ENCODE measurements around the gene LRIT1. TPM values are rescaled to one million over a fixed set of nuclear protein-coding genes. Genes with fewer than 3 reads are reported as not detected.

LRIT1 gene
- polyA plus RNA-seq, 2 of the 4 experiments (the other 2 are of a cell fraction), result not detected

DNA sequence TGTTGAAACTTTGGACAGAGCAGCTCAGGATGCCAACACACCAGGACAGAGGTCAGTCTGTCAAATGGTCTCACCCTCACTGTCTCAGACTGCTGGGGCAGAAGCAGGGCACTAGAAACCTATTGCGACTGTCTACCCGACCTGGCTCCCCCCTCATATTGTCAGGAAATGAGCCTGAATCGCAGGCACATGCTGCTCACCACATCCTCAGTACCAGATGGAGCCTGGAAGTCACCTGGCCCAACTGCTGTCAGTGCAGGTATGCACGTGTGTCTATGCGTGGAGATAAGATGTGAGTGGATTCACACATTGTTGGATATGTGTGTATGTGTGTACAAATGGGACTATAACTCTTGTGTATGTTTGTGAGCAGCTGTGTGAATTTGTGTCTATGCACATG lies 50.2 kb downstream of the LRIT1 start:
- H3K4me1 ChIP-seq, result peaks cover 4% of the 10 kb centered on the region; the same call in 1 of the 3 replicates
- ATAC-seq (no peak), FAIRE-seq (no peak), DNase-seq (ENCODE audit: low read depth in 1 of 2, low spot score in 1 of 2) (no peak)
- H3K9me3 ChIP-seq, result no peaks in the 10 kb centered on the region
- no peak overlapping the region for H3K4me2 ChIP-seq
- no peak overlapping the region for H3K27ac ChIP-seq
- POLR2A ChIA-PET, result no interaction called here
- WGBS (ENCODE audit: missing lambda C conversion rate), result 15% methylated on average over 5 of the region's 5 CpGs
- CTCF ChIA-PET, result interaction anchor here (1.2 to 1.6 kb wide), 2 partner anchors 8 to 43 kb away, joined by 3 to 6 read pairs; no protein-coding TSS in a partner anchor
- TF ChIP-seq CBX2 (IDR thresholded peaks at IDR 0.05; ENCODE audit: borderline replicate concordance, low read depth), result no peak
- no peak for TF ChIP-seq RARB (CRISPR knock-in tag; IDR thresholded peaks at IDR 0.05)
- TF ChIP-seq HOXB5 (CRISPR knock-in tag; IDR thresholded peaks at IDR 0.05), result no peak
- no peak for TF ChIP-seq RCOR1 (IDR thresholded peaks at IDR 0.05; ENCODE audit: low read depth, low read length)
- no peak for TF ChIP-seq RNF2 (IDR thresholded peaks at IDR 0.05; ENCODE audit: borderline replicate concordance, low read depth)
- TF ChIP-seq, protein P1, sequence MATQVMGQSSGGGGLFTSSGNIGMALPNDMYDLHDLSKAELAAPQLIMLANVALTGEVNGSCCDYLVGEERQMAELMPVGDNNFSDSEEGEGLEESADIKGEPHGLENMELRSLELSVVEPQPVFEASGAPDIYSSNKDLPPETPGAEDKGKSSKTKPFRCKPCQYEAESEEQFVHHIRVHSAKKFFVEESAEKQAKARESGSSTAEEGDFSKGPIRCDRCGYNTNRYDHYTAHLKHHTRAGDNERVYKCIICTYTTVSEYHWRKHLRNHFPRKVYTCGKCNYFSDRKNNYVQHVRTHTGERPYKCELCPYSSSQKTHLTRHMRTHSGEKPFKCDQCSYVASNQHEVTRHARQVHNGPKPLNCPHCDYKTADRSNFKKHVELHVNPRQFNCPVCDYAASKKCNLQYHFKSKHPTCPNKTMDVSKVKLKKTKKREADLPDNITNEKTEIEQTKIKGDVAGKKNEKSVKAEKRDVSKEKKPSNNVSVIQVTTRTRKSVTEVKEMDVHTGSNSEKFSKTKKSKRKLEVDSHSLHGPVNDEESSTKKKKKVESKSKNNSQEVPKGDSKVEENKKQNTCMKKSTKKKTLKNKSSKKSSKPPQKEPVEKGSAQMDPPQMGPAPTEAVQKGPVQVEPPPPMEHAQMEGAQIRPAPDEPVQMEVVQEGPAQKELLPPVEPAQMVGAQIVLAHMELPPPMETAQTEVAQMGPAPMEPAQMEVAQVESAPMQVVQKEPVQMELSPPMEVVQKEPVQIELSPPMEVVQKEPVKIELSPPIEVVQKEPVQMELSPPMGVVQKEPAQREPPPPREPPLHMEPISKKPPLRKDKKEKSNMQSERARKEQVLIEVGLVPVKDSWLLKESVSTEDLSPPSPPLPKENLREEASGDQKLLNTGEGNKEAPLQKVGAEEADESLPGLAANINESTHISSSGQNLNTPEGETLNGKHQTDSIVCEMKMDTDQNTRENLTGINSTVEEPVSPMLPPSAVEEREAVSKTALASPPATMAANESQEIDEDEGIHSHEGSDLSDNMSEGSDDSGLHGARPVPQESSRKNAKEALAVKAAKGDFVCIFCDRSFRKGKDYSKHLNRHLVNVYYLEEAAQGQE (IDR thresholded peaks at IDR 0.05), result no peak
- TF ChIP-seq RFX5 (IDR thresholded peaks at IDR 0.05), result no peak
- no peak for TF ChIP-seq SREBF2 (IDR thresholded peaks at IDR 0.05)
- TF ChIP-seq CHD4 (IDR thresholded peaks at IDR 0.05; ENCODE audit: borderline replicate concordance), result no peak
- TF ChIP-seq, protein P2, sequence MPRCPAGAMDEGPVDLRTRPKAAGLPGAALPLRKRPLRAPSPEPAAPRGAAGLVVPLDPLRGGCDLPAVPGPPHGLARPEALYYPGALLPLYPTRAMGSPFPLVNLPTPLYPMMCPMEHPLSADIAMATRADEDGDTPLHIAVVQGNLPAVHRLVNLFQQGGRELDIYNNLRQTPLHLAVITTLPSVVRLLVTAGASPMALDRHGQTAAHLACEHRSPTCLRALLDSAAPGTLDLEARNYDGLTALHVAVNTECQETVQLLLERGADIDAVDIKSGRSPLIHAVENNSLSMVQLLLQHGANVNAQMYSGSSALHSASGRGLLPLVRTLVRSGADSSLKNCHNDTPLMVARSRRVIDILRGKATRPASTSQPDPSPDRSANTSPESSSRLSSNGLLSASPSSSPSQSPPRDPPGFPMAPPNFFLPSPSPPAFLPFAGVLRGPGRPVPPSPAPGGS (IDR thresholded peaks at IDR 0.05), result no peak
- H3K4me3 ChIP-seq, result no peak overlapping the region

DNA sequence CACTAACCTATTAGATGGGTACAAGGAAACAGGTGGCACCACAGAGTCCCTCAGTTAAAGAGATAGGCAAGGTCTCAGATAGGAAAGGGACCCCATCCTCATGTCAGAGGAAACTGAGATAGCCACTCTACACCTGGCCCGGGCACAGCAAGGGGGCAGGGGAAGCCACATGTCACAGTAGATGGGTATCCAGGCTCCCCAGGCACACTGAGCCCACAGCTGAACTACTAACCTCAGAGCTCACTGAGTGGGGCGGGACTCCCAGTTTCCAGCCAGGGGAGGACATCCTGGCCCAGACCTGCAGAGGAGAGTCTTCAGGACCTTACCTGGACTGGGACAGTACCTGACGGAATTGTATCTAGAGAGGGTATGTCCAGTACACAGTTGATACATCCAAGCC lies 50.7 kb downstream of the LRIT1 start:
- POLR2A ChIA-PET, result no interaction called here
- Histone ChIP-seq H3K9me3 (no peaks in the 10 kb centered on the region), H3K4me3 (no peak overlapping the region), H3K4me2 (no peak overlapping the region), H3K4me1 (no peaks in the 10 kb centered on the region), H3K27ac (no peak overlapping the region)
- FAIRE-seq, result no peak
- WGBS (ENCODE audit: missing lambda C conversion rate), result 0% methylated on average over 2 of the region's 3 CpGs
- no peak for DNase-seq (ENCODE audit: low read depth in 1 of 2, low spot score in 1 of 2)
- TF ChIP-seq ATOH8 (CRISPR knock-in tag; IDR thresholded peaks at IDR 0.05; ENCODE audit: low read depth) (no peak), RNF2 (IDR thresholded peaks at IDR 0.05; ENCODE audit: borderline replicate concordance, low read depth) (no peak), POLR2AphosphoS2 (conservative IDR thresholded peaks at IDR 0.05; ENCODE audit: low read length) (no peak), BHLHE40 (IDR thresholded peaks at IDR 0.05; ENCODE audit: low read depth, low read length) (no peak), USF2 (IDR thresholded peaks at IDR 0.05) (no peak), SMC3 (IDR thresholded peaks at IDR 0.05) (no peak), HEYL (CRISPR knock-in tag; IDR thresholded peaks at IDR 0.05) (no peak), ZFP36 (IDR thresholded peaks at IDR 0.05; ENCODE audit: borderline replicate concordance, partially characterized antibody) (no peak), HOXA7 (CRISPR knock-in tag; IDR thresholded peaks at IDR 0.05) (no peak), NPAS2 (CRISPR knock-in tag; IDR thresholded peaks at IDR 0.05; ENCODE audit: borderline replicate concordance) (no peak), ZC3H11A (IDR thresholded peaks at IDR 0.05) (no peak), RCOR1 (IDR thresholded peaks at IDR 0.05; ENCODE audit: low read depth, low read length) (no peak), TFCP2L1 (CRISPR knock-in tag; IDR thresholded peaks at IDR 0.05) (no peak), KDM1A (IDR thresholded peaks at IDR 0.05; ENCODE audit: low read depth) (no peak), NR3C1 (IDR thresholded peaks at IDR 0.05) (no peak), ZSCAN20 (CRISPR knock-in tag; IDR thresholded peaks at IDR 0.05) (no peak), HOXB13 (CRISPR knock-in tag; IDR thresholded peaks at IDR 0.05; ENCODE audit: low read depth) (no peak), HDAC2 (IDR thresholded peaks at IDR 0.05) (no peak)
- TF ChIP-seq, protein P3, sequence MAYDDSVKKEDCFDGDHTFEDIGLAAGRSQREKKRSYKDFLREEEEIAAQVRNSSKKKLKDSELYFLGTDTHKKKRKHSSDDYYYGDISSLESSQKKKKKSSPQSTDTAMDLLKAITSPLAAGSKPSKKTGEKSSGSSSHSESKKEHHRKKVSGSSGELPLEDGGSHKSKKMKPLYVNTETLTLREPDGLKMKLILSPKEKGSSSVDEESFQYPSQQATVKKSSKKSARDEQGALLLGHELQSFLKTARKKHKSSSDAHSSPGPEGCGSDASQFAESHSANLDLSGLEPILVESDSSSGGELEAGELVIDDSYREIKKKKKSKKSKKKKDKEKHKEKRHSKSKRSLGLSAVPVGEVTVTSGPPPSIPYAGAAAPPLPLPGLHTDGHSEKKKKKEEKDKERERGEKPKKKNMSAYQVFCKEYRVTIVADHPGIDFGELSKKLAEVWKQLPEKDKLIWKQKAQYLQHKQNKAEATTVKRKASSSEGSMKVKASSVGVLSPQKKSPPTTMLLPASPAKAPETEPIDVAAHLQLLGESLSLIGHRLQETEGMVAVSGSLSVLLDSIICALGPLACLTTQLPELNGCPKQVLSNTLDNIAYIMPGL (CRISPR knock-in tag; IDR thresholded peaks at IDR 0.05; ENCODE audit: borderline replicate concordance), result no peak
- ATAC-seq, result no peak
- CTCF ChIA-PET, result interaction anchor here (1.2 to 1.6 kb wide), 2 partner anchors 8 to 42 kb away, joined by 3 to 6 read pairs; no protein-coding TSS in a partner anchor

Data from A549 (cell line).